Measurements from ENCODE around the gene BUD23. TPM values are rescaled to one million over a fixed set of nuclear protein-coding genes. Genes with fewer than 3 reads are reported as not detected.
"Not testable (repeated sequence)": the region's sequence is repeated elsewhere in the genome, so short reads cannot be mapped to it uniquely, and the experiment has no call there.

The BUD23 gene
- total RNA-seq, 1 experiment from 2014 or later = 78.1 TPM

DNA sequence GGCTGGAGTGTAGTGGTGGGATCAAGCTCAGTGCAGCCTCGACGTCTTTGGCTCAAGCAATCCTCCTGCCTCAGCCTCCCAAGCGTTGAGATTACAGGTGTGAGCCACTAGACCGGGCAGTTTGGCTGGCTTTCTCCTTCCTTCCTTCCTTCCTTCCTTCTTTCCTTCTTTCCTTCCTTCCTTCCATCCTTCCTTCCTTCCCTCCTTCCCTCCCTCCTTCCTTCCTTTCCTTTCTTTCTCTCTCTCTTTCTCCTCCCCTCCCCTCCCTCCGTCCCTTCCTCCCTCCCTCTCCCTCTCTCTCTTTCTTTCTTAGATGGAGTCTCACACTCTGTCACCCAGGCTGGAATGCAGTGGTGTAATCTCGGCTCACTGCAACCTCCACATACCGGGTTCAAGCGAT, 23.4 kb upstream of the BUD23 start:
- no peak for DNase-seq
- H2BK120ac ChIP-seq (ENCODE audit: low read depth, low read length, poor library complexity, severe bottlenecking) = no peak overlapping the region
- H3K4me1 ChIP-seq (ENCODE audit: insufficient read depth, low read length) = no peaks in the 10 kb centered on the region
- WGBS (ENCODE audit: extremely low coverage, insufficient read length, low lambda C conversion rate) = no CpG with 5 or more reads among the region's 8 CpGs
- H2BK20ac ChIP-seq (ENCODE audit: low read depth, low read length, poor library complexity, severe bottlenecking) = no peak overlapping the region
- no peaks in the 10 kb centered on the region for H3K79me2 ChIP-seq (ENCODE audit: insufficient read depth, low read length)
- peaks cover 8 to 15% of the 10 kb centered on the region in 2 experiments; a peak in 4 of 5 replicates for H3K9me3 Mint-ChIP-seq
- H3K23me2 ChIP-seq (ENCODE audit: insufficient read length, low read depth, low read length, poor library complexity, severe bottlenecking) = no peaks in the 10 kb centered on the region
- H4K91ac ChIP-seq (ENCODE audit: insufficient read length, low read depth, low read length) = no peak overlapping the region
- TF ChIP-seq, protein P1, sequence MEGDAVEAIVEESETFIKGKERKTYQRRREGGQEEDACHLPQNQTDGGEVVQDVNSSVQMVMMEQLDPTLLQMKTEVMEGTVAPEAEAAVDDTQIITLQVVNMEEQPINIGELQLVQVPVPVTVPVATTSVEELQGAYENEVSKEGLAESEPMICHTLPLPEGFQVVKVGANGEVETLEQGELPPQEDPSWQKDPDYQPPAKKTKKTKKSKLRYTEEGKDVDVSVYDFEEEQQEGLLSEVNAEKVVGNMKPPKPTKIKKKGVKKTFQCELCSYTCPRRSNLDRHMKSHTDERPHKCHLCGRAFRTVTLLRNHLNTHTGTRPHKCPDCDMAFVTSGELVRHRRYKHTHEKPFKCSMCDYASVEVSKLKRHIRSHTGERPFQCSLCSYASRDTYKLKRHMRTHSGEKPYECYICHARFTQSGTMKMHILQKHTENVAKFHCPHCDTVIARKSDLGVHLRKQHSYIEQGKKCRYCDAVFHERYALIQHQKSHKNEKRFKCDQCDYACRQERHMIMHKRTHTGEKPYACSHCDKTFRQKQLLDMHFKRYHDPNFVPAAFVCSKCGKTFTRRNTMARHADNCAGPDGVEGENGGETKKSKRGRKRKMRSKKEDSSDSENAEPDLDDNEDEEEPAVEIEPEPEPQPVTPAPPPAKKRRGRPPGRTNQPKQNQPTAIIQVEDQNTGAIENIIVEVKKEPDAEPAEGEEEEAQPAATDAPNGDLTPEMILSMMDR (conservative IDR thresholded peaks at IDR 0.05) = no peak
- no peak overlapping the region for H2BK15ac ChIP-seq (ENCODE audit: low read depth, low read length)
- H3K27ac ChIP-seq (ENCODE audit: insufficient read length, low read depth, low read length) = no peak overlapping the region
- no peaks in the 10 kb centered on the region for H3K79me1 ChIP-seq (ENCODE audit: insufficient read depth, low read depth, low read length, poor library complexity, severe bottlenecking)
- H3K4me2 ChIP-seq (ENCODE audit: insufficient read depth, insufficient read length, low read length) = no peak overlapping the region
- H3K36me3 Mint-ChIP-seq (ENCODE audit: insufficient read depth in 1 of 3, low read depth in 3 of 3) = peaks cover 0 to 2% (median 0%) of the 10 kb centered on the region in 3 experiments; a peak in 1 of 7 replicates
- H3K27me3 Mint-ChIP-seq (ENCODE audit: low read depth) = peaks cover 35% of the 10 kb centered on the region
- no peak overlapping the region for H3K14ac ChIP-seq (ENCODE audit: insufficient read depth, low read length)
- no peaks in the 10 kb centered on the region for H3K27me3 ChIP-seq (ENCODE audit: insufficient read depth, low read length)
- H3K4me1 Mint-ChIP-seq = peaks cover 0 to 9% of the 10 kb centered on the region in 2 experiments; a peak in 2 of 4 replicates
- no peak overlapping the region for H3K56ac ChIP-seq (ENCODE audit: insufficient read length, low read depth, low read length)
- H3K4me3 Mint-ChIP-seq = no peak overlapping the region
- no peaks in the 10 kb centered on the region for H3K9me3 ChIP-seq (ENCODE audit: control insufficient read depth, low read depth, low read length)
- H2BK12ac ChIP-seq (ENCODE audit: insufficient read length, low read depth, low read length) = no peak overlapping the region
- H3K9ac ChIP-seq (ENCODE audit: extremely low read depth, insufficient read length, low read length) = no peak overlapping the region
- no peak overlapping the region for H3K23ac ChIP-seq (ENCODE audit: insufficient read length, low read depth, low read length)
- no peak overlapping the region for H2AK5ac ChIP-seq (ENCODE audit: insufficient read length, low read length)
- no peak overlapping the region for H2AFZ ChIP-seq (ENCODE audit: low read length)
- no peak overlapping the region for H4K8ac ChIP-seq (replicated peaks; ENCODE audit: insufficient read length, low read depth, low read length)
- H4K5ac ChIP-seq (ENCODE audit: insufficient read length, low read depth, low read length) = no peak overlapping the region
- H2BK5ac ChIP-seq (ENCODE audit: insufficient read length, low read length) = no peak overlapping the region
- no peak overlapping the region for H3K18ac ChIP-seq (ENCODE audit: insufficient read length, low read depth, low read length)
- no peaks in the 10 kb centered on the region for H4K20me1 ChIP-seq (ENCODE audit: control insufficient read depth, insufficient read depth, insufficient read length)
- no peak overlapping the region for H3T11ph ChIP-seq (ENCODE audit: low read length)
- H3K4ac ChIP-seq (ENCODE audit: low read depth, low read length) = no peak overlapping the region
- H3K27ac Mint-ChIP-seq = no peak overlapping the region; a peak in 1 of 7 replicates

- not testable (repeated sequence) for H2AFZ ChIP-seq (ENCODE audit: low read length); H3K14ac ChIP-seq (ENCODE audit: insufficient read depth, low read length); H3K36me3 Mint-ChIP-seq (ENCODE audit: insufficient read depth in 1 of 3, low read depth in 3 of 3); H2AK5ac ChIP-seq (ENCODE audit: insufficient read length, low read length); H2BK15ac ChIP-seq (ENCODE audit: low read depth, low read length); H3K9ac ChIP-seq (ENCODE audit: extremely low read depth, insufficient read length, low read length); H4K8ac ChIP-seq (replicated peaks; ENCODE audit: insufficient read length, low read depth, low read length); H3K27me3 ChIP-seq (ENCODE audit: insufficient read depth, low read length); H3K27ac ChIP-seq (ENCODE audit: insufficient read length, low read depth, low read length); DNase-seq; H2BK12ac ChIP-seq (ENCODE audit: insufficient read length, low read depth, low read length); H3K27ac Mint-ChIP-seq; H3K79me2 ChIP-seq (ENCODE audit: insufficient read depth, low read length); H2BK120ac ChIP-seq (ENCODE audit: low read depth, low read length, poor library complexity, severe bottlenecking); H3T11ph ChIP-seq (ENCODE audit: low read length); H3K79me1 ChIP-seq (ENCODE audit: insufficient read depth, low read depth, low read length, poor library complexity, severe bottlenecking); H2BK20ac ChIP-seq (ENCODE audit: low read depth, low read length, poor library complexity, severe bottlenecking); H4K91ac ChIP-seq (ENCODE audit: insufficient read length, low read depth, low read length); H3K4me1 ChIP-seq (ENCODE audit: insufficient read depth, low read length); H3K23ac ChIP-seq (ENCODE audit: insufficient read length, low read depth, low read length); H3K9me3 ChIP-seq (ENCODE audit: control insufficient read depth, low read depth, low read length); H2BK5ac ChIP-seq (ENCODE audit: insufficient read length, low read length); H3K4ac ChIP-seq (ENCODE audit: low read depth, low read length); H3K4me3 Mint-ChIP-seq; H3K18ac ChIP-seq (ENCODE audit: insufficient read length, low read depth, low read length); H4K20me1 ChIP-seq (ENCODE audit: control insufficient read depth, insufficient read depth, insufficient read length); H3K23me2 ChIP-seq (ENCODE audit: insufficient read length, low read depth, low read length, poor library complexity, severe bottlenecking); H4K5ac ChIP-seq (ENCODE audit: insufficient read length, low read depth, low read length); H3K4me2 ChIP-seq (ENCODE audit: insufficient read depth, insufficient read length, low read length); H3K56ac ChIP-seq (ENCODE audit: insufficient read length, low read depth, low read length)
- H3K4me1 Mint-ChIP-seq = peaks cover 4 to 15% of the 10 kb centered on the region in 2 experiments
- WGBS (ENCODE audit: extremely low coverage, insufficient read length, low lambda C conversion rate) = no CpG with 5 or more reads among the region's 4 CpGs
- H3K27me3 Mint-ChIP-seq (ENCODE audit: low read depth) = peaks cover 39% of the 10 kb centered on the region
- H3K9me3 Mint-ChIP-seq = peaks cover 4 to 10% of the 10 kb centered on the region in 2 experiments; a peak in 4 of 5 replicates
Measured at GRCh38 chr7:73660594-73660993, 22.8 kb upstream of the BUD23 start.
